Measurements from ENCODE around the gene LRRC73. TPM values are rescaled to one million over a fixed set of nuclear protein-coding genes. Genes with fewer than 3 reads are reported as not detected.

Gene LRRC73
- total and polyA plus RNA-seq, 9 of the 15 experiments (the other 6 are each of a cell fraction or from before 2014, with no cell fraction given): 0.07 to 0.55 (median 0.16) TPM; not detected in 3

- TF ChIP-seq NFE2 (IDR thresholded peaks at IDR 0.05; ENCODE audit: low read depth): no peak
- no peak for TF ChIP-seq SAFB2 (IDR thresholded peaks at IDR 0.05; ENCODE audit: borderline replicate concordance, low read depth, low read length, severe bottlenecking)
- no peak; the same call in 1 of the 2 replicates for TF ChIP-seq ZSCAN29 (IDR thresholded peaks at IDR 0.05)
- TF ChIP-seq MNT (conservative IDR thresholded peaks at IDR 0.05): peak; percentile 94 to 98
- no peak for TF ChIP-seq FOXJ3 (CRISPR knock-in tag; IDR thresholded peaks at IDR 0.05)
- peak; percentile 91 for TF ChIP-seq TBP (optimal IDR thresholded peaks at IDR 0.05; ENCODE audit: low read depth, low read length)
- no peak for TF ChIP-seq RBM34 (IDR thresholded peaks at IDR 0.05; ENCODE audit: borderline replicate concordance, insufficient read depth, low read length)
- TF ChIP-seq FOXK2 (conservative IDR thresholded peaks at IDR 0.05 in 1 of 2, IDR thresholded peaks at IDR 0.05 in 1 of 2; ENCODE audit: low read depth in 2 of 2): peak; percentile 85 to 91
- TF ChIP-seq SRSF9 (IDR thresholded peaks at IDR 0.05; ENCODE audit: borderline replicate concordance, low read depth, low read length): no peak
- TF ChIP-seq ZBTB40 (IDR thresholded peaks at IDR 0.05): peak; percentile 99
- TF ChIP-seq ZBTB40 (CRISPR knock-in tag; IDR thresholded peaks at IDR 0.05): no peak
- TF ChIP-seq MTA1 (IDR thresholded peaks at IDR 0.05; ENCODE audit: borderline replicate concordance): no peak
- TF ChIP-seq CEBPG (CRISPR knock-in tag; IDR thresholded peaks at IDR 0.05): no peak
- TF ChIP-seq CEBPG (tag; conservative IDR thresholded peaks at IDR 0.05 in 1 of 2, IDR thresholded peaks at IDR 0.05 in 1 of 2): no peak
- no peak for TF ChIP-seq HDGF (IDR thresholded peaks at IDR 0.05)
- TF ChIP-seq MAFG (tag; conservative IDR thresholded peaks at IDR 0.05): no peak
- TF ChIP-seq ZSCAN32 (CRISPR knock-in tag; IDR thresholded peaks at IDR 0.05): no peak
- no peak; the same call in 1 of the 2 replicates for TF ChIP-seq ZNF239 (CRISPR knock-in tag; IDR thresholded peaks at IDR 0.05)
These were observed 6.8 kb upstream of the LRRC73 start, which contains the start of the genes POLR1C and YIPF3 (continued) for GRCh38 chr6:43516697-43517504.

Data from K562 (cell line).